Measurements from ENCODE around the gene HPCAL1.
A peak's percentile ranks its signal among the peaks of the same experiment; 100 is the strongest.

The HPCAL1 gene

DNA sequence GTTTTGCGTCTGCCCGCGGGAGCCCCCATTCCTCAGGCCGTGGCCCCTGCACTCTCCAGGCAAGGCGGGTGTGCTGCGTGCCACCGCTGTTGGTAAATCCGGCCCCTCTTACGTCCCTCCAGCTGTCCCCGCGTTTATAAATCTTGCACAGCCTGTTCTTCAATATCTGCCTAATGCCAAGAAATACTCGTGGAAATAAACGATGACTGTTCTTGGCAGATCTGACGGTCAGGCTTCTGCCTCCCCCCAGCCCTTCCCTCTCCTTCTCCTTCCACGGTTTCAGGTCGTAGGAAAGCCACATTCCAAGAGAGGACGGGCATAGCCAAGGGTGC, 124.9 kb downstream of the HPCAL1 start:
- DNase-seq (ENCODE audit: low read depth): no peak
- in situ Hi-C loops (cut with HindIII; ENCODE audit: low sequenced_read_pairs): no loop called here
- TF ChIP-seq, protein P1, sequence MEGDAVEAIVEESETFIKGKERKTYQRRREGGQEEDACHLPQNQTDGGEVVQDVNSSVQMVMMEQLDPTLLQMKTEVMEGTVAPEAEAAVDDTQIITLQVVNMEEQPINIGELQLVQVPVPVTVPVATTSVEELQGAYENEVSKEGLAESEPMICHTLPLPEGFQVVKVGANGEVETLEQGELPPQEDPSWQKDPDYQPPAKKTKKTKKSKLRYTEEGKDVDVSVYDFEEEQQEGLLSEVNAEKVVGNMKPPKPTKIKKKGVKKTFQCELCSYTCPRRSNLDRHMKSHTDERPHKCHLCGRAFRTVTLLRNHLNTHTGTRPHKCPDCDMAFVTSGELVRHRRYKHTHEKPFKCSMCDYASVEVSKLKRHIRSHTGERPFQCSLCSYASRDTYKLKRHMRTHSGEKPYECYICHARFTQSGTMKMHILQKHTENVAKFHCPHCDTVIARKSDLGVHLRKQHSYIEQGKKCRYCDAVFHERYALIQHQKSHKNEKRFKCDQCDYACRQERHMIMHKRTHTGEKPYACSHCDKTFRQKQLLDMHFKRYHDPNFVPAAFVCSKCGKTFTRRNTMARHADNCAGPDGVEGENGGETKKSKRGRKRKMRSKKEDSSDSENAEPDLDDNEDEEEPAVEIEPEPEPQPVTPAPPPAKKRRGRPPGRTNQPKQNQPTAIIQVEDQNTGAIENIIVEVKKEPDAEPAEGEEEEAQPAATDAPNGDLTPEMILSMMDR (IDR thresholded peaks at IDR 0.05; ENCODE audit: low read depth, low read length, missing control alignments): no peak
- no peak overlapping the region for H3K4me3 ChIP-seq (ENCODE audit: low read depth, low read length)

DNA sequence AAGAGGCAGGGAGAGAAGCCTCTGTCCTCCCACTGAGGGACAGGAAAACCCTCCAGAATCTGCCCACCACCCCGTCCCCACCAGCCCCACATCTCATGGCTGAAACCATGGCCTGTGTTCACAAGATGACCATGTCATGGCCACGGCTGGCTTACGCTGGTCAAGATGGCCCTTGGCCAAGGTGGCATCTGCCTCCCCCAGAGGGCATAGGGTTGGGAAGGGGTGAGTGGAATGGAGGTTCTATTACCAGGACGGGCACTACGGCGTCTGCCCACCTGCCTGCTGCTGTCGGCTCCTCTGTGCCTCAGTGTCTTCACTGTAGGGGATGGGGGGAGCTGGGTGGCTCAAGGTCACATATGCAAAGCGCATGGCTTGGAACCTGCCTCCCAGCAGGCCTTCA, 125.7 kb downstream of the HPCAL1 start:
- in situ Hi-C loops (cut with HindIII; ENCODE audit: low sequenced_read_pairs): no loop called here
- TF ChIP-seq, protein P1 (IDR thresholded peaks at IDR 0.05; ENCODE audit: low read depth, low read length, missing control alignments): no peak
- H3K4me3 ChIP-seq (ENCODE audit: low read depth, low read length): no peak overlapping the region
- DNase-seq (ENCODE audit: low read depth): no peak

DNA sequence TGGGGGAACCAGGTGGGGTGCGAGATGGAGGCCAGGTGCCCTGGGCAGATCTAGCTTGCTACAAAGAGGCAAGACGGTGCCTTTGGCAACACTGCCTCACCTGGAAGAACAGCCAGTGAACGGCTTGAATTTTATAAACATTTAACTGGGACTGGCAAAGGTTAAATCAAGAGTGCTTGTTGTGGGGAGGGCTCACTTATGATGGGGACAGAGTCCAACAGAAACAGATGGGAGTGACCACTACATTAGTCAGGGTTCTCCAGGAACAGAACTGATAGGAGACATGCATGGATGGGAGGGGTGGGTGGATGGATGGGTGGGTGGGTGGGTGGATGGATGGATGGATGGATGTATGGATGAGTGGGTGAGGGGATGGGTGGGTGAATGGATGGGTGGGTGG, 126.2 kb downstream of the HPCAL1 start:
- TF ChIP-seq, protein P1 (IDR thresholded peaks at IDR 0.05; ENCODE audit: low read depth, low read length, missing control alignments): no peak
- in situ Hi-C loops (cut with HindIII; ENCODE audit: low sequenced_read_pairs): no loop called here
- no peak for DNase-seq (ENCODE audit: low read depth)
- H3K4me3 ChIP-seq (ENCODE audit: low read depth, low read length): no peak overlapping the region

DNA sequence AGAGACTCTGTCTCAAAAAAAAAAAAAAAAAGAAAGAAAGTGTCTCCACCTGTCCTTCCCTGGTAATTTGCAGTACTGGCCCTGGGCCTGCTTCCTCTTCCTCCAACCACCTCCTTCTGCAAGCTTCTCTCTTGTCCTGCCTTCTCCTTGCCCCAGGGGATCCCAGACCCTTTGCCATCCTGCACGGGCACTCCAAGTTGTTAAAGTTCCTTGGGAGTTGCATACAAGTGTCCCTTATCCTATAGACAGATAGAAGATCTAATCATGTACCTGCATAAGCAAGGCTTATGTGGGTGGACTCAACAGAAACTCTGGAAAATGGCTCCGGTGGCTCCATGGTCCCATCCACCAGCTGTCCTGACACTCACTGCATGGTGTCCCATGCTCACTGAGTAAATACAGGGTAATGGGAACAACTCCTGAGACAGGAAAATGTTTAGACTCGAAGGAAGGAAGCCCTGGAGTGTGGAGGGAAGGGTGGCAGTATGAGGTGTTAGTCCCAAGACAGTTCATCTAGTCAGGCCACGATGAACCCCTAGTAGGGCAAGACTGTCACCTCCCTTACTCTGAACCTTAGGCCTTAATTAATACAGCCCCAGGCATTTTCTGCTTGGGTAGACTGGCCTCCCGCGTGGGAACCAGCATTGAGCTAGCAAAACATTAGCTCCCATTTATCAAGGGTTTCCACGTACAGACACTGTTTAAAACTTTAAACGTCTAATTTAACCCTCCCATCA, 128.3 kb downstream of the HPCAL1 start:
- TF ChIP-seq, protein P1 (IDR thresholded peaks at IDR 0.05; ENCODE audit: low read depth, low read length, missing control alignments): no peak
- in situ Hi-C loops (cut with HindIII; ENCODE audit: low sequenced_read_pairs): loop anchor here (5.0 kb wide), 1 partner anchor 309 kb away; the partner anchor contains the start of gene RRM2
- no peak for DNase-seq (ENCODE audit: low read depth)
- H3K4me3 ChIP-seq (ENCODE audit: low read depth, low read length): no peak overlapping the region

DNA sequence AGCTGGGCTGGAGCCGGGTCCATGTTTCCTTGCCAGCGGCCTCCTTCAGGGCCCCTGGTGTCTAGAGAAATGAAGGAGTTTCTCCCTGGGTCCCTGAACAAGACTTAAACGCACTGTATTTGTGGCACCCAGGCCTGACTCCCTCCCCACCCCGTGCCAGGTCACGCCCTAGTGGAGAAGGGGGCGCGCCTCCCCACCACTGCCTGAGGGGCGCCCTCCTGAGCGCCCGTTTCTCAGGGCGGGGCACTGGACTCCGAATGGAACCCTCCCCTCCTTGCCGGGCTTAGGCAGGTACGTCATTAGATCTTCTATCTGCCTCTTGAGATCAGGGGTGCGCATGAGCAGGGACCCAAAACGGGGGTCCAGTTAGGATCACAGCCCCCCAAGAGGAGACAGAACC, 129.1 kb downstream of the HPCAL1 start:
- TF ChIP-seq, protein P1 (IDR thresholded peaks at IDR 0.05; ENCODE audit: low read depth, low read length, missing control alignments): no peak
- no peak for DNase-seq (ENCODE audit: low read depth)
- in situ Hi-C loops (cut with HindIII; ENCODE audit: low sequenced_read_pairs): loop anchor here (5.0 kb wide), 1 partner anchor 309 kb away; the partner anchor contains the start of gene RRM2
- no peak overlapping the region for H3K4me3 ChIP-seq (ENCODE audit: low read depth, low read length)

DNA sequence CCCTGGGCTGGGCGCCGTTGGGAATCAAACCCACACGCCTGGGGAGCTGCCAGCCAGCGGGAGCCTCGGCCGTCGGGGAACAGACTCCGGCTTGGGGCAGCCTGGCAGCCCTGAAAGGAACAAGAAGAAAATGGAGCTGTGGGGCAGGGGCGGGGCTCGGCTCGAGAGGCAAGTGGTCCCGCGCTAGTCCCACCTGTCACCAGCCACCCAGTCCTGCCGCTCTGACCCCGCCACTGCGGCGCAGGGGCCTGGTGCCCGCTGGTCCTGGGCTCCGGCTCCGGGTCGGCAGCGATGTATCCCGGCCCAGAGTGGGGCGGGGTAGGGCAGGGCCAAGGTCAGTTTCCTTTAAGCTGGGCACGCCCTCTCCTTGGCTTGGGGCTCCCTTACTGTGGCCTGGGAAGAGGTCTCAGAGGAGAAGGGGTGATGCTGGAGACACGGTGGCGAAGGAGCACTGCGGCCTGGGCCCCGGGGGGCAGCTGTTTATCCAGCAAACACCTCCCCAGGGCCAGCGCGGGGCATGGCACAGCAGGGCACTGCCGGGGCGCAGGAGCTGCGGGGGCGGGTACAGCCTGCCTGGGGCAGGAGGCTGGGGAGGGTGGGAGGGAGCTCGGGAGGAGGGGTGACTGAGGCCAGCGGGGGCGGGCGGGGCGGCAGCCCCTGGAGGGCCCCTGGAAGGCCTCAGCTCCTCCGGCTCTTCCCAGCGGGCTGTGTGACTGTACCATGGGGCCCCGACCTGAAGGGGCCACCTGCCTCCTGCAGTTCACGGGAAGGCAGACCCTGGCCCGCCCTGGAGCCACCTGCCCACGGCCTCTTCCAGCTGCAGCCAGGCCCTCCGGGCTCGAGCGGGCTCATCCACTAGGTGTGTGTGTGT, 129.8 kb downstream of the HPCAL1 start:
- peak overlapping the region; percentile 27 for H3K4me3 ChIP-seq (ENCODE audit: low read depth, low read length)
- no peak for DNase-seq (ENCODE audit: low read depth)
- in situ Hi-C loops (cut with HindIII; ENCODE audit: low sequenced_read_pairs): loop anchor here (5.0 kb wide), 1 partner anchor 310 kb away; the partner anchor contains the start of gene RRM2
- TF ChIP-seq, protein P1 (IDR thresholded peaks at IDR 0.05; ENCODE audit: low read depth, low read length, missing control alignments): no peak

Data from astrocyte of the cerebellum (primary cell).